GM10847 (cell line): Measurements from ENCODE around the gene BAD.

Experiments used
- POLR2A ChIP-seq: IDR thresholded peaks from 2 replicates; pipeline ENCODE4 v1.6.1; 2011; ENCODE audit not compliant: insufficient read length; ENCODE audit errors: extremely low read depth

The BAD gene

GRCh38 chr11:64229744-64230170 is 54.7 kb downstream of the BAD start:
- TF ChIP-seq POLR2A, result no peak

GRCh38 chr11:64229090-64229743 is 55.2 kb downstream of the BAD start:
- TF ChIP-seq POLR2A, result no peak

- TF ChIP-seq POLR2A, result no peak
Observed at GRCh38 chr11:64227405-64227956, 57.0 kb downstream of the BAD start.

- peak; percentile 43 for TF ChIP-seq POLR2A
Observed at GRCh38 chr11:64226507-64227051, 57.9 kb downstream of the BAD start.

- peak; percentile 80 for TF ChIP-seq POLR2A
Observed at GRCh38 chr11:64225608-64226506, 58.6 kb downstream of the BAD start, which contains the start of the genes NUDT22 and TRPT1. NUDT22 (plus strand) TSS chr11:64226274; CDS start chr11:64226653, 379 bp downstream. TRPT1 (minus strand) TSS chr11:64226186; CDS start chr11:64225860, 326 bp downstream.

GRCh38 chr11:64224891-64225607 is 59.4 kb downstream of the BAD start:
- no peak for TF ChIP-seq POLR2A

- TF ChIP-seq POLR2A, result peak; percentile 23
Observed at GRCh38 chr11:64224151-64224890, 60.1 kb downstream of the BAD start.

GRCh38 chr11:64223001-64223651 is 61.3 kb downstream of the BAD start:
- peak; percentile 13 for TF ChIP-seq POLR2A

GRCh38 chr11:64222651-64223000 is 61.8 kb downstream of the BAD start:
- no peak for TF ChIP-seq POLR2A

GRCh38 chr11:64220798-64221197 is 63.7 kb downstream of the BAD start:
- TF ChIP-seq POLR2A, result no peak

- no peak for TF ChIP-seq POLR2A
Observed at GRCh38 chr11:64220271-64220670, 64.2 kb downstream of the BAD start.
